ENCODE data around the gene MAP2. TPM values are rescaled to one million over a fixed set of nuclear protein-coding genes. Genes with fewer than 3 reads are reported as not detected.

The MAP2 gene
- total RNA-seq, 1 experiment from 2014 or later: 7.6 TPM

DNA sequence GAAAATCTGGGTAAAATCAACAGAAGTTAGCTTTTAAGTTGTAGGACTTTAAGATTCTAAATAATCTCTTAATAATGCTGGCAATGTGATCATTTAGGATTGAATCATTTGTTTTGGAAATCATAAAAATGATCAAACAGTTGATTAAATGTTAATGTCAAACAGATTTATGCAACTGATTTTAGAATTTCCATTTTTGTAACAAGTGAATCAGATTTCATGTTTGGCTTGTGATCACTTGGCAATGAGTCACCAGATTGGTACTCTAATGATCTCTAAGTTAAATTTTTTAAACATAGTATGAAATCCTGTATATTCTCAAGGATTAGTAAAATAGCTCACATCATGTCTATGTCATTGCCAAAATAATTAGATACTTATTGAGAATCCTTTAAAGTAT, 297.6 kb downstream of the MAP2 start:
- DNase-seq (ENCODE audit: low spot score) (no peak), ATAC-seq (no peak)
- Mint-ChIP-seq H3K27ac (no peak overlapping the region), H3K36me3 (no peaks in the 10 kb centered on the region), H3K27me3 (ENCODE audit: low read depth) (no peaks in the 10 kb centered on the region), H3K9me3 (no peaks in the 10 kb centered on the region), H3K4me1 (peaks cover 3% of the 10 kb centered on the region; the same call in 1 of the 2 replicates), H3K4me3 (no peak overlapping the region)
- ChIA-PET CTCF (interaction anchor here (0.9 kb wide), 1 partner anchor 239 kb away, joined by 3 read pairs; no protein-coding TSS in a partner anchor), POLR2A (interaction anchor here (0.5 kb wide), 1 partner anchor 700 kb away, joined by 3 read pairs; no protein-coding TSS in a partner anchor)
- TF ChIP-seq, protein P1, sequence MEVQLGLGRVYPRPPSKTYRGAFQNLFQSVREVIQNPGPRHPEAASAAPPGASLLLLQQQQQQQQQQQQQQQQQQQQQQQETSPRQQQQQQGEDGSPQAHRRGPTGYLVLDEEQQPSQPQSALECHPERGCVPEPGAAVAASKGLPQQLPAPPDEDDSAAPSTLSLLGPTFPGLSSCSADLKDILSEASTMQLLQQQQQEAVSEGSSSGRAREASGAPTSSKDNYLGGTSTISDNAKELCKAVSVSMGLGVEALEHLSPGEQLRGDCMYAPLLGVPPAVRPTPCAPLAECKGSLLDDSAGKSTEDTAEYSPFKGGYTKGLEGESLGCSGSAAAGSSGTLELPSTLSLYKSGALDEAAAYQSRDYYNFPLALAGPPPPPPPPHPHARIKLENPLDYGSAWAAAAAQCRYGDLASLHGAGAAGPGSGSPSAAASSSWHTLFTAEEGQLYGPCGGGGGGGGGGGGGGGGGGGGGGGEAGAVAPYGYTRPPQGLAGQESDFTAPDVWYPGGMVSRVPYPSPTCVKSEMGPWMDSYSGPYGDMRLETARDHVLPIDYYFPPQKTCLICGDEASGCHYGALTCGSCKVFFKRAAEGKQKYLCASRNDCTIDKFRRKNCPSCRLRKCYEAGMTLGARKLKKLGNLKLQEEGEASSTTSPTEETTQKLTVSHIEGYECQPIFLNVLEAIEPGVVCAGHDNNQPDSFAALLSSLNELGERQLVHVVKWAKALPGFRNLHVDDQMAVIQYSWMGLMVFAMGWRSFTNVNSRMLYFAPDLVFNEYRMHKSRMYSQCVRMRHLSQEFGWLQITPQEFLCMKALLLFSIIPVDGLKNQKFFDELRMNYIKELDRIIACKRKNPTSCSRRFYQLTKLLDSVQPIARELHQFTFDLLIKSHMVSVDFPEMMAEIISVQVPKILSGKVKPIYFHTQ (CRISPR knock-in tag; IDR thresholded peaks at IDR 0.05): no peak
- TF ChIP-seq, protein P2, sequence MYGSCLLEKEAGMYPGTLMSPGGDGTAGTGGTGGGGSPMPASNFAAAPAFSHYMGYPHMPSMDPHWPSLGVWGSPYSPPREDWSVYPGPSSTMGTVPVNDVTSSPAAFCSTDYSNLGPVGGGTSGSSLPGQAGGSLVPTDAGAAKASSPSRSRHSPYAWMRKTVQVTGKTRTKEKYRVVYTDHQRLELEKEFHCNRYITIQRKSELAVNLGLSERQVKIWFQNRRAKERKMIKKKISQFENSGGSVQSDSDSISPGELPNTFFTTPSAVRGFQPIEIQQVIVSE (CRISPR knock-in tag; IDR thresholded peaks at IDR 0.05; ENCODE audit: borderline replicate concordance): no peak
- no peak for TF ChIP-seq ZNF317 (CRISPR knock-in tag; IDR thresholded peaks at IDR 0.05; ENCODE audit: borderline replicate concordance, low read depth)
- TF ChIP-seq CREM (CRISPR knock-in tag; IDR thresholded peaks at IDR 0.05): no peak
- no peak for TF ChIP-seq NFATC4 (CRISPR knock-in tag; IDR thresholded peaks at IDR 0.05)
- TF ChIP-seq, protein P3, sequence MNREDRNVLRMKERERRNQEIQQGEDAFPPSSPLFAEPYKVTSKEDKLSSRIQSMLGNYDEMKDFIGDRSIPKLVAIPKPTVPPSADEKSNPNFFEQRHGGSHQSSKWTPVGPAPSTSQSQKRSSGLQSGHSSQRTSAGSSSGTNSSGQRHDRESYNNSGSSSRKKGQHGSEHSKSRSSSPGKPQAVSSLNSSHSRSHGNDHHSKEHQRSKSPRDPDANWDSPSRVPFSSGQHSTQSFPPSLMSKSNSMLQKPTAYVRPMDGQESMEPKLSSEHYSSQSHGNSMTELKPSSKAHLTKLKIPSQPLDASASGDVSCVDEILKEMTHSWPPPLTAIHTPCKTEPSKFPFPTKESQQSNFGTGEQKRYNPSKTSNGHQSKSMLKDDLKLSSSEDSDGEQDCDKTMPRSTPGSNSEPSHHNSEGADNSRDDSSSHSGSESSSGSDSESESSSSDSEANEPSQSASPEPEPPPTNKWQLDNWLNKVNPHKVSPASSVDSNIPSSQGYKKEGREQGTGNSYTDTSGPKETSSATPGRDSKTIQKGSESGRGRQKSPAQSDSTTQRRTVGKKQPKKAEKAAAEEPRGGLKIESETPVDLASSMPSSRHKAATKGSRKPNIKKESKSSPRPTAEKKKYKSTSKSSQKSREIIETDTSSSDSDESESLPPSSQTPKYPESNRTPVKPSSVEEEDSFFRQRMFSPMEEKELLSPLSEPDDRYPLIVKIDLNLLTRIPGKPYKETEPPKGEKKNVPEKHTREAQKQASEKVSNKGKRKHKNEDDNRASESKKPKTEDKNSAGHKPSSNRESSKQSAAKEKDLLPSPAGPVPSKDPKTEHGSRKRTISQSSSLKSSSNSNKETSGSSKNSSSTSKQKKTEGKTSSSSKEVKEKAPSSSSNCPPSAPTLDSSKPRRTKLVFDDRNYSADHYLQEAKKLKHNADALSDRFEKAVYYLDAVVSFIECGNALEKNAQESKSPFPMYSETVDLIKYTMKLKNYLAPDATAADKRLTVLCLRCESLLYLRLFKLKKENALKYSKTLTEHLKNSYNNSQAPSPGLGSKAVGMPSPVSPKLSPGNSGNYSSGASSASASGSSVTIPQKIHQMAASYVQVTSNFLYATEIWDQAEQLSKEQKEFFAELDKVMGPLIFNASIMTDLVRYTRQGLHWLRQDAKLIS (CRISPR knock-in tag; IDR thresholded peaks at IDR 0.05; ENCODE audit: borderline replicate concordance): no peak
- no peak for TF ChIP-seq NFE2L1 (CRISPR knock-in tag; IDR thresholded peaks at IDR 0.05)
- no peak for TF ChIP-seq USF2 (CRISPR knock-in tag; IDR thresholded peaks at IDR 0.05)
- TF ChIP-seq ZNF263 (CRISPR knock-in tag; IDR thresholded peaks at IDR 0.05; ENCODE audit: low read depth): no peak
- TF ChIP-seq USF1 (CRISPR knock-in tag; IDR thresholded peaks at IDR 0.05): no peak
- no peak for TF ChIP-seq GRHL2 (CRISPR knock-in tag; IDR thresholded peaks at IDR 0.05; ENCODE audit: insufficient replicate concordance, severe bottlenecking)

GRCh38 chr2:209726311-209726710, 302.5 kb downstream of the MAP2 start:
- Mint-ChIP-seq H3K27ac (no peak overlapping the region), H3K9me3 (no peaks in the 10 kb centered on the region), H3K4me3 (no peak overlapping the region), H3K27me3 (ENCODE audit: low read depth) (no peaks in the 10 kb centered on the region), H3K4me1 (peaks cover 3% of the 10 kb centered on the region; the same call in 1 of the 2 replicates), H3K36me3 (no peaks in the 10 kb centered on the region)
- POLR2A ChIA-PET: no interaction called here
- CTCF ChIA-PET: no interaction called here
- ATAC-seq (no peak), DNase-seq (ENCODE audit: low spot score) (no peak)
- no peak for TF ChIP-seq TCF7 (CRISPR knock-in tag; IDR thresholded peaks at IDR 0.05; ENCODE audit: low read depth)
- no peak for TF ChIP-seq MAX (CRISPR knock-in tag; IDR thresholded peaks at IDR 0.05)
- no peak for TF ChIP-seq NFATC4 (CRISPR knock-in tag; IDR thresholded peaks at IDR 0.05)
- TF ChIP-seq GABPB1 (CRISPR knock-in tag; IDR thresholded peaks at IDR 0.05): no peak
- no peak for TF ChIP-seq ZNF281 (CRISPR knock-in tag; IDR thresholded peaks at IDR 0.05)
- no peak for TF ChIP-seq ZNF396 (CRISPR knock-in tag; IDR thresholded peaks at IDR 0.05; ENCODE audit: borderline replicate concordance)
- TF ChIP-seq, protein P3 (CRISPR knock-in tag; IDR thresholded peaks at IDR 0.05; ENCODE audit: borderline replicate concordance): no peak
